HepG2 (cell line): Measurements from ENCODE around the gene ALG3. TPM values are rescaled to one million over a fixed set of nuclear protein-coding genes. Genes with fewer than 3 reads are reported as not detected.

ENCODE experiments used
- GZF1 ChIP-seq: sonication (generic); formaldehyde crosslinking; IDR thresholded peaks from 2 replicates; pipeline ENCODE4 v1.5.1; 2020; ENCODE audit warnings: mild to moderate bottlenecking, missing genetic modification reagents
- HDAC1 ChIP-seq: sonication (generic); formaldehyde crosslinking; IDR thresholded peaks from 2 replicates; pipeline ENCODE4 v1.5.1; 2020; ENCODE audit warnings: mild to moderate bottlenecking, missing genetic modification reagents
- HOXA3 ChIP-seq: sonication (generic); formaldehyde crosslinking; IDR thresholded peaks from 2 replicates; pipeline ENCODE4 v1.5.0; 2020; ENCODE audit warnings: missing genetic modification reagents
- PAXIP1 ChIP-seq: sonication (generic); formaldehyde crosslinking; conservative IDR thresholded peaks from 2 replicates; pipeline ENCODE4 v1.4.0; 2020; ENCODE audit warnings: mild to moderate bottlenecking, missing genetic modification reagents, moderate library complexity
- PTBP1 ChIP-seq: fragments of 200-400 bp; formaldehyde crosslinking; IDR thresholded peaks from 2 replicates; pipeline ENCODE4 v1.6.1; 2018; ENCODE audit warnings: low read length, low read depth; ENCODE audit not compliant: poor library complexity, severe bottlenecking
- RAD51 ChIP-seq: fragments of 450-650 bp; IDR thresholded peaks from 2 replicates; pipeline ENCODE4 v1.6.1; 2016; ENCODE audit warnings: borderline replicate concordance
- SP1 ChIP-seq, 2 experiments: fragments of 450-650 bp in 1 of 2; sonication (generic) in 1 of 2; formaldehyde crosslinking in 1 of 2; IDR thresholded peaks; 2 replicates each; pipeline versions ENCODE4 v1.4.0 to v1.6.1; 2016 to 2020; ENCODE audit warnings: missing genetic modification reagents in 1 of 2
- ZNF101 ChIP-seq: sonication (generic); formaldehyde crosslinking; IDR thresholded peaks from 2 replicates; pipeline ENCODE4 v1.4.0; 2020; ENCODE audit warnings: mild to moderate bottlenecking, low read depth, missing genetic modification reagents, borderline replicate concordance
- ZNF180 ChIP-seq: sonication (generic); formaldehyde crosslinking; IDR thresholded peaks from 2 replicates; pipeline ENCODE4 v1.4.0; 2020; ENCODE audit warnings: low read depth, missing genetic modification reagents, borderline replicate concordance
- ZNF329 ChIP-seq: sonication (generic); formaldehyde crosslinking; IDR thresholded peaks from 2 replicates; pipeline ENCODE4 v1.9.0; 2021; ENCODE audit warnings: low read depth, mild to moderate bottlenecking, missing genetic modification reagents
- ZNF580 ChIP-seq: IDR thresholded peaks from 2 replicates; pipeline ENCODE4 v1.6.1; 2016; ENCODE audit warnings: low read depth, borderline replicate concordance
- ZNF605 ChIP-seq: sonication (generic); formaldehyde crosslinking; IDR thresholded peaks from 2 replicates; pipeline ENCODE4 v1.8.0; 2022; ENCODE audit warnings: mild to moderate bottlenecking, missing genetic modification reagents
- ZNF609 ChIP-seq: sonication (generic); formaldehyde crosslinking; IDR thresholded peaks from 2 replicates; pipeline ENCODE4 v1.4.0; 2020; ENCODE audit warnings: mild to moderate bottlenecking, missing genetic modification reagents, borderline replicate concordance
- ZNF749 ChIP-seq: sonication (generic); formaldehyde crosslinking; IDR thresholded peaks from 2 replicates; pipeline ENCODE4 v1.8.0; 2022; ENCODE audit warnings: mild to moderate bottlenecking, missing genetic modification reagents, moderate library complexity, borderline replicate concordance
- ZNF773 ChIP-seq: sonication (generic); formaldehyde crosslinking; IDR thresholded peaks from 2 replicates; pipeline ENCODE4 v1.4.0; 2020; ENCODE audit warnings: missing genetic modification reagents, borderline replicate concordance
- polyA plus RNA-seq, 8 experiments: library from polyadenylated mRNA; depleted of rRNA in 3 of 8; stranded (reverse) in 7 of 8; unstranded in 1 of 8; fragments of >200 nt; fragmentation: Illumina TruSeq in 4 of 8; extraction: Trizol in 4 of 8; gene quantifications; 2 replicates each; pipeline versions ENCODE4 v1.2.1 to v1.2.3, GENCODE V29; 2011 to 2016; ENCODE audit warnings: low read depth in 4 of 8, missing spikeins in 1 of 8, mixed read lengths in 1 of 8; ENCODE audit not compliant: insufficient read depth in 1 of 8
- total RNA-seq, 5 experiments: library from RNA; depleted of rRNA; stranded (reverse); fragments of >200 nt; fragmentation: Illumina TruSeq; extraction: Trizol; gene quantifications; 2 replicates each; pipeline ENCODE4 v1.2.3, GENCODE V29; 2016; ENCODE audit warnings: low read depth in 1 of 5
- TF ChIP-seq, protein P1 (sequence below): sonication (generic); formaldehyde crosslinking; IDR thresholded peaks from 2 replicates; pipeline ENCODE4 v1.4.0; 2020; ENCODE audit warnings: missing genetic modification reagents, borderline replicate concordance

Gene ALG3
- total and polyA plus RNA-seq, 2 of the 13 experiments (the other 11 are each of a cell fraction or from before 2014, with no cell fraction given): 46.6 to 57.1 TPM

GRCh38 chr3:184291738-184292445 is 43.1 kb upstream of the ALG3 start (continued):
- TF ChIP-seq PAXIP1 (0 out of 2 replicates have a peak, but pooled peaks have one; percentile 2), ZNF329 (CRISPR knock-in tag) (no peak), GZF1 (CRISPR knock-in tag) (no peak), ZNF773 (CRISPR knock-in tag) (no peak), HDAC1 (CRISPR knock-in tag) (no peak), PTBP1 (no peak), ZNF609 (CRISPR knock-in tag) (0 out of 2 replicates have a peak, but pooled peaks have one; percentile 16), ZNF749 (CRISPR knock-in tag) (no peak), ZNF580 (CRISPR knock-in tag) (no peak), ZNF605 (CRISPR knock-in tag) (0 out of 2 replicates have a peak, but pooled peaks have one; percentile 40), ZNF180 (no peak), HOXA3 (0 out of 2 replicates have a peak, but pooled peaks have one; percentile 25), SP1 (IDR thresholded peaks at IDR 0.05) (no peak), SP1 (CRISPR knock-in tag; IDR thresholded peaks at IDR 0.05) (no peak), RAD51 (no peak), ZNF101 (CRISPR knock-in tag) (no peak)
- TF ChIP-seq, protein P1, sequence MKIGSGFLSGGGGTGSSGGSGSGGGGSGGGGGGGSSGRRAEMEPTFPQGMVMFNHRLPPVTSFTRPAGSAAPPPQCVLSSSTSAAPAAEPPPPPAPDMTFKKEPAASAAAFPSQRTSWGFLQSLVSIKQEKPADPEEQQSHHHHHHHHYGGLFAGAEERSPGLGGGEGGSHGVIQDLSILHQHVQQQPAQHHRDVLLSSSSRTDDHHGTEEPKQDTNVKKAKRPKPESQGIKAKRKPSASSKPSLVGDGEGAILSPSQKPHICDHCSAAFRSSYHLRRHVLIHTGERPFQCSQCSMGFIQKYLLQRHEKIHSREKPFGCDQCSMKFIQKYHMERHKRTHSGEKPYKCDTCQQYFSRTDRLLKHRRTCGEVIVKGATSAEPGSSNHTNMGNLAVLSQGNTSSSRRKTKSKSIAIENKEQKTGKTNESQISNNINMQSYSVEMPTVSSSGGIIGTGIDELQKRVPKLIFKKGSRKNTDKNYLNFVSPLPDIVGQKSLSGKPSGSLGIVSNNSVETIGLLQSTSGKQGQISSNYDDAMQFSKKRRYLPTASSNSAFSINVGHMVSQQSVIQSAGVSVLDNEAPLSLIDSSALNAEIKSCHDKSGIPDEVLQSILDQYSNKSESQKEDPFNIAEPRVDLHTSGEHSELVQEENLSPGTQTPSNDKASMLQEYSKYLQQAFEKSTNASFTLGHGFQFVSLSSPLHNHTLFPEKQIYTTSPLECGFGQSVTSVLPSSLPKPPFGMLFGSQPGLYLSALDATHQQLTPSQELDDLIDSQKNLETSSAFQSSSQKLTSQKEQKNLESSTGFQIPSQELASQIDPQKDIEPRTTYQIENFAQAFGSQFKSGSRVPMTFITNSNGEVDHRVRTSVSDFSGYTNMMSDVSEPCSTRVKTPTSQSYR (CRISPR knock-in tag): no peak
